NCI-H146 treated with DMSO at 0.1 percent for 48 hours (cell line): Measurements from ENCODE around the gene MYO18A.
"Not testable (repeated sequence)": the region's sequence is repeated elsewhere in the genome, so short reads cannot be mapped to it uniquely, and the experiment has no call there.

ENCODE experiments used
- DNase-seq: peaks from one replicate; lab custom pipeline; 2025; ENCODE audit not compliant: unreplicated experiment; lab: John Stamatoyannopoulos, UW

Gene MYO18A

DNA sequence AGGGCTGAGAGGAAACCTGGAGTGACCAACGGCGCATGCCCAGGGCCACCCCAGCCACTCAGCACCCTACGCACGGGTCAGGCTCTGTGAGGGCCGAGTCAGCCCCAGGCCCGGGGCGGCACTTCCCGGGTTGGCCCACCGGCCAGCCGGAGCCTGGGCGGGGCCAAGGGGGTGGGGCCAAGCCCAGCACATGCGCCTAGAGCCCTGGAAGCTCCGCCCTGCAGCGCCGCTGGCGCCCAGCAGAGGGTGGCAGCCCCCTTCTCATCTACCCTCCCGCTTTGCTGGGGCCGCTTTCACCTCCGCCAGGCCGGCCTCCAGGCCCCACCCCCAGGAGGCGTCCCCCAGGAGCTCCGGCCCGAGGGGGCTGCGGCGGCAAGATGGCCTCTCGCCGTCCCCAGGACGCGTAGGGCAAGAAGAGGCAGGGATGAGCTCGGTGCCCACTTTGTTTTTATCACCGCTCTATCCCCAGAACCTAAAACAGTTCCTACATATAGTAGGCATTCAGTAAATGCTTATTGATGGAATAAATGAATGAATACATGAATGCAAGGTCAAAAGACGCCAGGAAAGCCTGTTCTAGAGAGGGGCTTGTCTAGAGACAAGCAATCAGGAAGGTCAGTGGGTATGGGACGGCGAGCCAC, 31.3 kb downstream of the MYO18A start:
- DNase-seq, result peak; percentile 86

DNA sequence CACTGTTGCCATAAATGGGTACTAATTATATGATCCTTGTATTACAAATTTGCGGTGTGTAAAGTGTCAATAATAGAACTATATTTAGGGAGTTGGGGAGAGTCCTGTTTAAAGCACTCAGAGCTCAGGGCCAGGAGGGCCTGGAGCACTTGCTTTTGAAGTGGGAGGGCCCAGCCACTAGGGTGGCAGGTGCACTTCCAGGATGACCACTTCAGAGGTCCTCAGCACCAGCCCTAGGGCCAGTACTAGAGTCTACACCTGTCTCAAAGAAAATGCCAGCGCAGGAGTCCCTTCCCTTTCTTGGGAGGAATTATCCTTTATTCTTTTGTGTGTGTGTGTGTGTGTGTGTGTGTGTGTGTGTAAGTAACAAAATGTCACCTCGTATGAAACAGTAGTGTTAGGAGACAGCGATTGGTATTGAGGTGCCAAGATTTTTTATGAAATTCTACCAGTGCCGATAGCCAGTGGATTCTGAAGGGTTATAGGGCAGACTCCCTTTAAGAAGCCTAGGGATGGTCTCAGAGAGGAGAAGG, 31.9 kb downstream of the MYO18A start:
- no peak for DNase-seq

DNA sequence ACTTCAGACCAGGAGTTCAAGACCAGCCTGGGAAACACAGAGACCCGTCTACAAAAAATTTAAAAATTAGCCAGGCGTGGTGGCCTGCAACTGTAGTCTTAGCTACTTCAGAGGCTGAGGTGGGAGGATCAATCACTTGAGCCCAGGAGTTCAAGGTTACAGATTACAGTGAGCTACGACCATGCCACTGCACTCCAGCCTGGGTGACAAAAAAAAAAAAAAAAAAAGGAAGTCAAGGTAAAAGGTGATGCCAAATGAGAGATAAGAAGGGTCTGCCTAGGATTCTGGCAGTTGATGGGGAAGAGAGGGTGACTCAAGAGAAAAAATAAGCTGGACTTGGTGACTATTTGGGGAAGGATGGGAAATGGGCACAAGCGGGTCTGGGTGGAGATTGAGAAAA, 32.5 kb downstream of the MYO18A start:
- no peak for DNase-seq

DNA sequence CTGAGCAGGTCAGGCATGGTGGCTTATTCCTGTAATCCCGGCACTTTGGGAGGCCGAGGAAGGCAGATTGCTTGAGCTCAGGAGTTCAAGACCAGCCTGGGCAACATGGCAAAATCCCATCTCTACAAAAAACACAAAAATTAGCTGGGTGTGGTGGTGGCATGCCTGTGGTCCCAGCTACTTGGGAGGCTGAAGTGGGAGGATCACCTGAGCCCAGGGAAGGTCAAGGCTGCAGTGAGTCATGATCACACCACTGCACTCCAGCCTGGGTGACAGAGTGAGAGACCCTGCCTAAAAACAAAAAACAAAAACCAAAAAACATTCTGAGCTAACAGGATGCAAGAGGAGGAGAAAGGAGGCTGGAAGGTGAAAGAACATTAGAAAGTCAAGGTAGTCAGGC, 33.0 kb downstream of the MYO18A start:
- not testable (repeated sequence) for DNase-seq

DNA sequence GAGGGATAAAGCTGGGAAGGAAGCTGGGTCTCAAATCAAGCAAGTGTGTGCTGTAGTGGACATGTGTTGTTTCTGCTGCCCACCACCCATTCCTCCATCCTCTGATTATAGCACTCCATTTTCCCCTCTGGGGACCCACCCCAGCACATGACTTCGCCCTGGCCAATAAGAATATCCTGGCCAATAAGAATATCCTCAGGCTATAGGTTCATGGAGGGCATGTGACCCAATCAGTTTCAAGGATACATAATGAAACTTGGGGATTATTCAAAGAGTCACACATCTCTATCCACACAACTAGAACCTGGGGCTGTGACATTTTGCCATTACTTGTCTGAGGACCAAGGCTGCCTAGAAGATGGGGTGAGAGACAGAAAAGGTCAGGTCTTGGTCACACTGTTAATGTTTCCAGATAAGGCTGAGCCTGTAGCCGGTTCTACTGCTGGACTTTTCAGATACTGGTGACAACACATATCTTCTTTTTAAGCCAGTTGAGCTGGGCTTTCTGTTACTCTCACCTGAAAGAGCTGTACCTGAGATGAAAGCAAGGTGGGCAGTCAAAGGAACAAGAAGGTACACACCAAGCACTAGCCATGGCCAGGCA, 33.7 kb downstream of the MYO18A start:
- no peak for DNase-seq

DNA sequence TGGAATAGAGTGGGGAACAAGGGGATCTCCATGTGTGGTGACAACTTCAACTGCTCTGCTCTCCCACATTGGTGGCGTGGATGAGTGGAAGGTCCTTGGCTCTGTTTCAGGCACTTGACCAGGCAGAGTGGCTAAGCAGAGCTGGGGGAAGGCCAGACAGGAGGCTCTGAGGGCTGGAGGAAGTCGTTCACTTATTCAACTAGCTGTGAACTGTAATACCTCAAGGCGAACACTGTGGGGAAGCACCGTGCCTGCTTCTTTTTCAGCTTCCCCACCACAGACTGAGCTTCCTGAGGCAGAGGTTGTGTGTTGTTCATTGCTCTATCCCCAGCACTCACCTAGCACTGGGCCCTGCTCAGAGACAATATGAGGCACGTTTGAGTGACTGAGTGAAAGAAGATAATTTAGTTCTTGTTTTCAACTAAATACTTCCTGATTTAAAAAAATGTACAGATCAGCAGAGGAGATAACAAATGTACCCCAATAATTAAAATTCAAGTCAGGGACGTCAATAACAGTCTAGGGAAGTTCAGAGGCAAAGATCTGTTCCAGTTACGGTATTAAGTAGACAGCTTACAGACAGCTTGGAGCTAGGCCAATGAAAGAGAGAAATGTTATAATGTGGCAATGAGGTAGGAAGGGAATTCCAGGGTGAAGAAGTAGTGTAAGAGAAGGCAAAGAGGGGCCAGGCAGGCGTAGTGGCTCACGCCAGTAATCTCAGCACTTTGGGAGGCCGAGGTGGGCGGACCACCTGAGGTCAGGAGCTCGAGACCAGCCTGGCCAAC, 34.7 kb downstream of the MYO18A start:
- DNase-seq, result peak; percentile 37

DNA sequence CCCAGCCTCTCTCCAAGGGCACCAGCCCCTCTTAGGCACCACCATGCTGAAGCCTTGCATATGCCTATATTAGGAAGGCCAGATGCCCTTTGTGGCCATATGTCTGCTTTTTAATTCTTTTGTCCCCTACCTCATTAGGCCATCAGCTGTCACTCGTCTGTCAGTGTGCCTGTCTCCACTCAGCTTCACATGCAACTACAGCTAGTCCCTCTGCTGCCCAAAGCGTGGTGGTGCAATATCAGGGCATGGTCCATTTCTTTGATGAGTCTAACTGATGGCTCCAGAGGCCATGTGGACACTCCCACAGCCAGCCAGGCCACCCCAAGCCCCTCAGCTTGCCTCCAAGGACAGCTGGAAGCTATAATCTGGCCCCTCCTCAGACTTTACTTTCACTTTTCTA, 36.3 kb downstream of the MYO18A start:
- DNase-seq, result peak; percentile 5

DNA sequence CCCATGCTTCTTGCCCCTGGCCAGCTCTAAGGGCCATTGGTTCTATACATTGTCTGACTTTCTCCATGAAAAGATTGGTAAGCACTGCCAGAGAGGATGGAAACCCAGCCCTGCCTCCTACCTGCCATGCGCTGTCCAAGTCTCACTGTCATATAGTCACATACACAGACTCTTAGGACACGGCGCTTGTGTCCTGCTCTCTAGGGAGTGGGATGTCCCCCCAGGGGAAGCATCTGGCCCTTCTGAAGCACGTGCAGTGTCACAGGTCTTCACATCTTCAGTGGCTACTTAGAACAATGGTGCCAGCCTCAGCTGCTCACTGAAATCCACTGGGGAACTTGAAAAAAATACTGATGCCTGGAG, 38.7 kb downstream of the MYO18A start:
- no peak for DNase-seq

DNA sequence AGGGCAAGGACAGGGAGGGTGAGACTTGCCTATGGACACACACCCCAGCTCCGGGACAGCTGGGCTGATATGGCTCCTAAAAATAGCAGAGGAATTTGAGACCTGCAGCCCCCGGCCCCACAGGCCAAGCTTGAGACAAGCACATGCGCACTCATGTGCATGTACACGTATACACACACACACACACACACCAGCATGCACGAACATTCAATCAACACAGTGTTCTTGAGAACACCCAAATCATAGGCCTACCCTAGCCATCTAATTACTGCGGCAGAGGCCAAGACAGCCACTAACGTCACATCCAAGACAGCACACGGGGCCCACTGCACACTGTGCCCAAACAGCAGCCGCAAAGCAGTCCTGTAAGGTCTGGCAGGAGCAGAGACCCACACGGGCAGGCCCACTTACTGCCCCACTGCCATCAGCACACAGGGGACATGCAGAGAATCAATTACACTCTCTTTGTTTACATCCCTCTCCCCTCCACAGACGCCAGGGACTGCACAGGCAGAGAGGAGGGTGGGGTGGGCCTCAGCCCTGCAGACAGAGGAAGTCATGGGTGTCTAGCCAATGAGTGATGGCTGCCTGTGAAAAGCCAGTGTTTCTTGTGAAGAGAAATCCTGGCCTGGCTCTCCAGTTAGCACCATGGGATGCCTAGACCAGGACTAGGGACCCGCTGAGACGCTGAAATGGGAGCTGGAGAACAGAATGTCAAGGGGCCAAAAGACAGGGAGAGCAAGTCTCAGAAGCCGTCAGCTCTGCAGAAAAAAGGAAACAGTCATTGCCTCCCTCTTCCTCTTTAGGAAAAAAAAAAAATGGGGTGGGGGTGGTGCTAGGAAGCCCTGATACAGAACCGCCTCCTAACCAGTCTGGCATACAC, 39.3 kb downstream of the MYO18A start:
- DNase-seq, result no peak

DNA sequence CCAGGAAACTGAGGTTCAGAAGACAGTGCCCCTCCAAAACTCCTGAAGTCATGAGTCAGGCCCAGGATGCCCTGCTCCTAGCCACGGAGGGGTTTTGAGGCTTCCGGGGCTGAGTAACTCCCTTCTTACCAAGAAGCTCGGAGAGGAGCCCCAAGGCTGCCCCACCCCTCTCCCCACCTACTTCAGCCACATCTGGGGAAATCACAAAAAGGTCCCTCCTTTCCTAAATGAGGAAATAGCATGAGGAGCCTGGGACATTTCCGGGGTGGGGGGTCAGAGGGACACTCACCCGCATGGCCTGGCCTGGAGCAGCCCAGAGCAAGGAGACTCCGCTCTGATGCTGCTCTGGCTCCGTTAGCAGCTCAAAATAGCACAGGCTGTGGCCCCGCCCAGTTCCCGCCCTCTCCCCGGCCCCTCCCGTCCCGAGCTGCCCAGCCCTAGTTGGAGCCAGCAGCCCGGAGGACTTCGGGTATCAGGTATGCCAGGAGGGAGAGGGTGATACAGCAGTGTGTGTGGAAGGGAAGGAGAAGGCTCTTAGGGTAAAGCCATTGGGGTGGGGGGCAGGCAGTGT, 40.1 kb downstream of the MYO18A start:
- no peak for DNase-seq

DNA sequence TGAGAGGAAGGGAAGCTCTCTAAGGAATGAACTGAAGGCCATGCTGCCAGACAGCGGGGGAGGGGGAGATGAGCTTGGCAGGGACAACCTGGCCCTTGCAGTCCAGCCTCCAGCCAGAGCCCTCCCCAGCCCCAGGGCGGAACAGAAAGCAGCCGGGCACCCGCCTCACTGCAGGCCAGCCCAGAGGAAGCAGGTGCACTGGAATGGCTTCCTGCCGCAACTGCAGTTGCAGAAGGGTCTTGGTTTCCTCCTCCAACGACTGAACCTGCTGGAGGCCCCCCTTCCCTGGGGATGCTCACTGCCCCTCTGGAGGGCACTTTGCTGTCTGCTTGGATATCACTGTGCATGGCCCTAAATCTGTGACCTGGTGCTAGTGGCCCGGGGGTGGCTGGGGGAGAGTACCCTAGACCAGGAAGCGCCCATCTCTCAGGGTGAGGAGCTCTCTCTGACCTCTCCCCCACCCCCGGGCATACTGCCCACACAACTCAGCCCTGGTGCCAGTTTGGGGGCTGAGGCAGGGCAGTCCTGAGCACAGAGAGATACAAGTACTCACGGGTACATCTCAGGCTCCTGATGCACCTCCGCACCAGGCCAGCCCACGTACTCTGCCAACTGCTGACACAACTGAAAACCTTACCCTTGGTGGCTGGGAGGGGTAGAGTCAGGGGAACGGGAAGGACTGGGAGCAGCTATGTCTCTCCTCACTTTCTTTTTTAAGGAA, 41.1 kb downstream of the MYO18A start:
- no peak for DNase-seq

DNA sequence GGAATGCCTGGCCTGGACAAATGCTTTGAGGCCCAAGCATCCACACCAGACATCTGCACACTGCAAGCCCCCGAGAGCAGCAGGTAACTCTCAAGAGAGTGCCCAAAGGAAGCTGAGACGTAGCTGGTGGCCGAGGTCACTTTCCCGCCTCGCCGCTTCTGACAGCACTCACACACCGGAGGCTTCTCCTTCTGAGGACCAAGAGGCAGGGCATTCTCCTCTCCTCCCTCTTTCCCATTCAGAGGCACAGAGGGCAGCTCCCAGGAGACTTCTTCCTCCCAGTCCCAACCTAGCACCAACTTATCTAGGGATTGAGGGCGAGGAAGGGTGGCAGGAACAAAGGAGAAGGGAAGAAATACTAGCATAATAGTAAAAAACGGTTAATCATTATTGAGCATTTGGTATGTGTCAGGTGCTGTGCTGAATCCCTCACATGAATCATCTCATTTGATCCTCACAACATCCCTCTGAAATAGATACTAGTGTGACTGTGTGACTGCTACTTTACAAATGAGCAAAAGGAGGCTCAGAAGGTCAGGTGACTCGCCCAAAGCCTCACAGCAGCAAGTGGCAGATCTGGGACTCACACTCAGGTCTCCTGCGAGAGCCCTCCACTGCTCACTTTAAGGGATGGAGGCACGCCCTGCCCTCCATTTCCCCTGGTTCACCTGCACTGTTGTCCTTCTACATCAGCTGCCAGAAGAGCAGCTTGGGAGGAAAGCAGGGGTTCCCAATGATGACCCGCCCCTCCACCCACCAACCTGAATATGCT, 41.8 kb downstream of the MYO18A start:
- no peak for DNase-seq

DNA sequence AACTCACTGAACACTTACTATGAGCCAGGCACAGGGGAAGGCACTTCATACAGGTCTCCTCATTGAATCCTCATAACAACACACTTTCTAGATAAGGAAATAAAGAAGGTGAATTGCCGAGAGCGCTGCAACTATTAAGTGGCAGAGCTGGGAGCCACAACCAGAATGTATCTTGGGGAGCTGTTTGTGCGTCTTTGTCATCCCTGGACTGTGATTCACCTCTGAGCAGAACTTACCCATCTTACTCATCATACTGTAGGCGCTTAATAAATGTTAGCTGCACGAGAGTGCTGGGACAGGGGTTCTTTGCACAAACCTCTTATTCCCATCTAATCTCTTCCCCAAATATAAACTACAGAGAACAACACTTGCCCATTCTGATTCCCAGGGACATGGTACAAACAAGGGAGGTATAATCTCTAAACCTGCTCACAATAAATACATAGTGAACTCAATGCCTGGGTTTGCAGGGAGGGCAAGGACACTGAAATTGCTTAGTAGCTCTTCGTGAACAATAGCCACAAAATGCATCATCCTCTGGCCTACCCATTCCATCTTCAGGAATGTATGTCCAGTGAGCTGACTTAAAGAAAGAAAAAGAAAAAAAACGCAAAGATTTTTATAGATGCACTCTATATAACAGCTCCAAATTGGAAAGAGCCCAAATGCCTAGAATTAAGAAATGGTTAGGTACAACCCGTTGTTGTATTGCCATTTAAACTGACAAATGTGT, 43.0 kb downstream of the MYO18A start:
- DNase-seq, result no peak

DNA sequence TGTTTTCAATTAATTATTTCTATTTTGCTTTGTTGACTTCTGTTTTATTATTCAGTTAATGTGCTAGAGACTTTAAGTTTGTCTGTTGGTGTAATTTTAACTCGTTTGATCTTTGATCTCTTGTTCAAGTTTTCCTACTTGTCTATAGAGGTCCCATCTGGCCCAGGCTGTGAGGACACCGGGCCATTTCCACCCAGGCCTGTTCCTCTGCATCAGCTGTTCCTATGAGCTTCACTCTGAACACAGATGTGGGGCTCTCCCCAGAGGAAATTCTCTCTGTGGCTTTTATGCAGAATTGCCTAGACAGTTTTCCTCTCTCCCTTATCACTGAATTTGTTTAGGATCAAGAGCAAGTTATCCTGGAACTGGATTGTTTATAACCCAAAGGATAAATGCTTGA, 44.7 kb downstream of the MYO18A start:
- DNase-seq, result no peak

DNA sequence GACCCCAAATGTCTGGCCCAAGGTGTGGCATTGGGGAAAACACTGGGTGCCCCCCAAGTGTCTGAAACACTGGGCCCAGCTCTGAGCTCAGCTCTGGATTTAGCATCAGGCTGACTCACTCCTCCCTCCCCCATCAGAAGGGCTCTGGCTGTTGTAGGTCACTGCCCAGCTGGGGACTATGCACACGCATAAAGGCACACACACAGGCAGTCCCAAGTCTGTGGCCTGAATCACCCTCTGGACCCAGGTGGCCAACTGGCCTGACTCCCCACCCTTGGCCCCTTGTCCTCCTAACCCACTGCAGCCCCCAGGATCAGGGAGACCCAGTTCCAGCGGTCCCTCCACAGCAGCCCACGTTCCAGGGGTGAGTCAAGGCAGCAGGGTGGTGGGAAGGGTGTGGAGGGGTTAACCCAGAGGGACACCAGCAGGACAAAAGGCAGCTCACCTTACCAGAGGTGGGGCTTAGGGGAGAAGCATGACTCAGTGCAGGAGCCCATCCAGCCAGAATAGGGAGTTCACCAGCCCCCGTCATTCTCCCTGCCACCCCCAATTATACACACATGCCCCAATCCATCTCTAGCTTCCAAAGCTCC, 47.0 kb downstream of the MYO18A start:
- no peak for DNase-seq

DNA sequence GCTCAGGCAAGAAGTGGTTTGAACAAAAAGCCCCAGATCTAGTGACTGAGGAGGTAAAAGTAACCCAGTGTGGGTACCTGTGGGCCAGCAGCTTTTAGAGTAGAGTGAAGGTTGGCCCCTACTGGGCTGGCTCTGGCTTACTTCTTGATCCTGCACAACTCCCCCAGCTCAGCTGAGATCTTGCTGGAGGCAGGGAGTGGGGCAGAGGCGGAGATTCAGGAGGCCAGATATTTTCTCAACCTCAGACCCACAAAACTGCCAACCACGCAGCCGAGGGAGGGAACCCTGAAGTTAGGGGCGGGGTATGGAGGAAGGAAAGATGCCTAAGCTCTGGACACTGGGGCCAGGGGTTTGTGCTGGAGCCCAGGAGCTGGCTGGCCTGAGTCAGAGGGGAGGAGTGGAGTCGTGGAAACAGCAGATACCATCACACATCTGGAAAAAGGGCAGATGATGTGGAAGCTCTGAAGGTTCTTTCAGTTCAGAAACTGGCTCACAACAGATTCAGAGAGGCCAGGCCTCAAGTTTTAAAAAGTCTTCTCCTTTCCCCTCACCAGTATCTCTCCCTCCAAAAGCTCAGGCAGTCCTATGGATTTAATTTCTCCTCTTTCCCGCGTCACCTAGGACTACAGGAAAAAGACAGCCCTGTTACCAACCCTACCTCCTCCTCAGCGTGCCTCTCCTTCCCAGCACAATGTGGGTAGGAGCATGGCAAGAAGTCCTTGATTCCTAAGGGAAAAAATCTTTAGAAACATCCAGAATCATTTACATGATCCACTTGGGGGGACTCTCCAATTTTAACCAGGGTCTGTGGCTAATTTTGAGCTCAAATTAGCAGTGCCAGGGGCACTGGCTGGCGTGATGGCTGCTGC, 48.1 kb downstream of the MYO18A start:
- DNase-seq, result no peak

DNA sequence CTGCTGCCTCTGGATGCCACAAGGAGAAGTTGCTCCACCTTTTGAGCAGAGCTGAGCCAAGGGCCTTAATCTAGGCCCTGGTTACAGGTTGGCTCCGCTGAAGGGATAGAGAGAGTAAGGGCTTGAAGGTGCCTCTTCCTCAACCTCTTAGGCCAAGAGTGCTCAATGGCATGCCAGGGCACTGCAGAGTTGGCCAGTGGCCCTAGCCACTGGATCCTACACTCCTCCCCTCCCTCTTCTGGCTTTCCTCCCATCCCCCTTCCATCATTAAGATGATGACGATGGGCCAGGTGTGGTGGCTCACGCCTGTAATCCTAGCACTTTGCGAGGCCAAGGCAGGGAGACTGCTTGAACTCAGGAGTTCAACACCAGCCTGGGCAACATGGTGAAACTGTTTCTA, 50.5 kb downstream of the MYO18A start:
- no peak for DNase-seq
